ENCODE results near the gene CFAP99.

CFAP99 gene

DNA sequence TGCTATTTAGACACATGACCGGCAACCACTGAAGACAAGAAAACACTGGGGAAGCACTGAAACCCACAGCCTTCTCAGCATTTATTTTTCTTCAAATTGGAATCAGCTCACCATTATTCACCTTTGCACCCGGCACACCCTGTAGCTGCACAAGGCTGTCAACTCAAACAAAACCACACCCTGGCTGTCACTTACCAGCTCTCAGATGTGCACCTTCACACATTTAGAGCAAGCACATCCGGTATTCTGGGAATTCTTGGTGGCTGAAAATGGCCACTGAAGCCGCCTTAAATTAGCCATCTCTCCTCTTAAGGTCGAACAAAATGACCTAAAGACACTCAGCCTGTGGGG, 6.2 kb upstream of the CFAP99 start:
- DNase-seq (ENCODE audit: low spot score) = peak; percentile 79

DNA sequence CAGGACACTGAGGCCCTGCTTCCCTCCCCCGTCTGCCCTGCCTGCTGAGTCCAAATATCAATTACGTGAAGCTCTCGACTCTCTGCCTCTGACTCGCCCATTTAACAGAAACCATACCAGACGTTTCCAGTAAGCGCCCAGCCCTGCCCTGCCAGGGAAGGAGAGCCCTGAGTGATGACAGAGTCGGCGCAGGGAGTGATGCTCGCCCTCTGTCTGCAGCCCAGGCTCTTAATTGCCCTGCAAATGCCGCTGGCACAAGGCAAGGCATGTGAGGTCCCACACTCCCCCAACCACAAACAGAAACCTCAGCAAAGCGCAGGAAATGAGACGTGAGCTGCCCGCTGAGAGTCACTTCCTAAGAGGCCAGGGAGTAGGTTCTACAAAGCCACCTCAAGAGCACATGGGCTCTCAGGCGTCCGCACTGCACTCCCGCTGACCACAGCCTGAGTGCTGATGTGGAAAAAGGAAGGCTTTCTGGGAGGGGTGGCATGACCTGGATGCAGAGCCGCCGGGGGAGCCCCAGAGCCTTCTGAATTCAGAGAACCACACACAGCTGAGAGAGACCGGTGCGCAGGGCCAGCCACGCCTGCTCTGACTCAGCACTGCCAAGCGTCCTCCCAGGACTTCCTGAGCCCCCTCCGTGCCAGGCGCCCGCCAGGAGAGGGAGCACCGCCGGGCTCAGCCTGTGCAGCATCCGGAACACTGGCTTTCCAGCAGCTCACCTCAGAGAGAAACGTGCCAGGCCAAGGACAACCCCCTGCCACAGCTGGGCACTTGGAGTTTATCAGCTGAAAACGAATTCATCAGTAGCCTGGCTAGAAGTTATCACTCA, 5.7 kb upstream of the CFAP99 start:
- DNase-seq (ENCODE audit: low spot score) = peak; percentile 89

- no peak for DNase-seq (ENCODE audit: low spot score)
Observed at GRCh38 chr4:2413821-2414610, 4.7 kb upstream of the CFAP99 start.

GRCh38 chr4:2415213-2415612, 3.5 kb upstream of the CFAP99 start:
- no peak for DNase-seq (ENCODE audit: low spot score)

DNA sequence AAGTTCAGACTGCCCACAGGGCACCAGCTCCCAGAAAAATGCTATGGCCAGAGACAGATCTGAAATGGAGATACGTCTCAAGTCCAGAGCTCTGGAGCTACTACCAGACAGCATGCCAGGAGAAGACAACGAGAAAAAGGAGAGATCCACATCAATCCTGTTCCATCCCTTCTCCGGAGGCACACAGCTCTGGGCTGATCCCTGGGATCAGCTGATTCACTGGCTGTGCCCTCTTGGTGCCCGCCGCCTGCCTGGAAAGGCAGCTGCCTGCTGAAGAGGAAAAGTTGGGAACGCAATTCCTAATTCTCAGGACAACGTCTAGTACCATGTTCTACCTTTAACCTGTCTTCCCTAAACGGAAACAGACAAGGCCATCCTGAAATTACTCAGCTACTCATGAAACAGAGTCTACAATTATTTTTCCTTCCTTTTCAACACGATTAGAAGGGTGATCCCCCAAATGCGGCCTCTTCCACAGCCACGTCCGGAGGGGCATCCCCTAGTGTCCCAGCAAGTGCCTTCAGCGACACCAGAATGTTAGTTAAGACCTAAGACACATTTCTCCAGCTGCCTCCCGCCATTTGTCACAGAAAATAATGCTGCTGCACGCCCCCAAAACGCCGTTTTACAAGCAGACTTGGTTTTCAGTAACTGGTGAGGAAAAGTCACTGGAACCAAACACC, 2.7 kb upstream of the CFAP99 start:
- DNase-seq (ENCODE audit: low spot score) = no peak

- no peak for DNase-seq (ENCODE audit: low spot score)
Observed at GRCh38 chr4:2416564-2417225, 2.1 kb upstream of the CFAP99 start.

GRCh38 chr4:2417226-2417764, 1.5 kb upstream of the CFAP99 start:
- no peak for DNase-seq (ENCODE audit: low spot score)

- no peak for DNase-seq (ENCODE audit: low spot score)
Observed at GRCh38 chr4:2417765-2418649, 748 bp upstream of the CFAP99 start, which contains the start of gene ZFYVE28. TSS of gene ZFYVE28 (minus strand) at chr4:2418645. CDS start at chr4:2418323, 322 bp downstream.

DNA sequence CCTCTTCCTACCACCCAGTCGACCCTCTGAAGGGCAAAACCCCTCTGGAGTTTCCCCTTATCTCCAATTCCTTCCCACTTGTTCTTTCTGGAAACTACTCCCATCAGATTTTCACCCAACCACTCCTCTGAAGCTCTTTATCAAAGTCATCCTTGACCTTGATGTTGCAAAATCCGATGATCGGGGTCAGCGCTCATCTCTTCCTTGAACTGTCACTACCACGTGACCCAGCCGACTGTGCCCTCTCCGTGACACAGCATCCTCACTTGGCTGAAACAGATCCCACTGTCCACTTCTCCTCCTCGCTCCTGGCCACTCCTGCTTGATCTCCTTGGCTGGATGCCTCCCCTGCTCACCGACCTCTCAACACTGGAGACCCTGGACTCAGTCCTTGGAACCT, 1.1 kb downstream of the CFAP99 start:
- no peak for DNase-seq (ENCODE audit: low spot score)

DNA sequence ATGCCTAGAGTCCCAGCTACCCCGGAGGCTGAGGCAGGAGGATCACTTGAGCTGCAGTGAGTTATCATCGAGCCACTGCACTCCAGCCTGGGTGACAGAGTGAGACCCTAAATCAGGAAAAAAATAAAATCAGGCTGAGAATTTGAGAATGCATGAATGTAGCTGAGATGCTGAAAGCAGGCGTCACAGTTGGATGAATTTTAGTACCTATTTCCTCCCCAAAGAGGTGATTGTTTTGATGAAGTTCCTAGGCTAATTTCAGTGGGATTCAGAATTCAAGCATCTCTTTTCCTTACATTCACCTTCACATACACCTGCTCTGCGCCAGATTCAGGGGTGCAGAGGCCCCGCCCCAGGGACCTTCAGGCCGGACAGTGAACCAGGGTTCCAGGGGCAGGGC, 3.2 kb downstream of the CFAP99 start:
- no peak for DNase-seq (ENCODE audit: low spot score)

DNA sequence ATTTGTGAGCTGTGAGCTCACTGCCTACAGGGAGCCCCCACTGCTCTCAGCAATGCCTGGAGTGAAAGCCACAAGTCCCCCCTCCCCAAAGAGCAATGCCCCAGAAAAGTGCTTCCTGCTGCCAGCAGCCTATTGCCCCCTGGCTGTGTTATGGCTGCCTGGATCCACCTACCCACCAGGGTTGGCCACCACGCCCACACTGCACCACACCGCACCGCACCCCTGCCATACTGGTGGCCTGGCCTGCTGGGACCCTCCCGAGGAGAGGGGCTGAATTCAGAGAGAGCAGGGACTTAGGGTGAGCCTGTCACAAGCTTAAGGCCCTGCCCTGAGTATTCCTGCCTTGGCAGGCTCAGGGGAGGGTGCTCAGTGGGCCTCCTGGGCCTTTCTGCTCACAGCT, 4.3 kb downstream of the CFAP99 start:
- no peak for DNase-seq (ENCODE audit: low spot score)

DNA sequence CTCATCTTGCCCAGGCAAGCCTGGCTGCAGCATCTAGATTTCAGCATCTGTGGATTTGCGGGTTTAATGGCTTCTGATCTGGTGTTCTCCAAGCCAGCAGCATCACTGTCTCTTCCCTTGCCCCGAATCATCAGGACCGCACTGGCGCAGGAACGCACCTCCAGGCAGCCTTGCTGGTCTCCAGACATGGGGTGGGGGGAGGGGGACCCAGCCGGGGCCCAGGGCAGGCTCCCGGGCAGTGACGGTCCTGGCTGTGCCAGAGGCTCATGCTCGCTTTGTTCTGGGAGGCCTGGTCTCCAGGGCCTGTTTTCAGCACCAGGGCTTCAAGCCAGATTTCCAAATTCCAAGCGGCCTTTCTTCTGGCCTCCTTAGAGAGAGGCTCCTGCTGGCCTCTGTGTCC, 4.9 kb downstream of the CFAP99 start:
- no peak for DNase-seq (ENCODE audit: low spot score)

- DNase-seq (ENCODE audit: low spot score) = no peak
Observed at GRCh38 chr4:2424581-2424980, 5.8 kb downstream of the CFAP99 start.

GRCh38 chr4:2425386-2426068, 6.8 kb downstream of the CFAP99 start:
- DNase-seq (ENCODE audit: low spot score) = no peak

GRCh38 chr4:2426069-2426397, 7.3 kb downstream of the CFAP99 start:
- no peak for DNase-seq (ENCODE audit: low spot score)

DNA sequence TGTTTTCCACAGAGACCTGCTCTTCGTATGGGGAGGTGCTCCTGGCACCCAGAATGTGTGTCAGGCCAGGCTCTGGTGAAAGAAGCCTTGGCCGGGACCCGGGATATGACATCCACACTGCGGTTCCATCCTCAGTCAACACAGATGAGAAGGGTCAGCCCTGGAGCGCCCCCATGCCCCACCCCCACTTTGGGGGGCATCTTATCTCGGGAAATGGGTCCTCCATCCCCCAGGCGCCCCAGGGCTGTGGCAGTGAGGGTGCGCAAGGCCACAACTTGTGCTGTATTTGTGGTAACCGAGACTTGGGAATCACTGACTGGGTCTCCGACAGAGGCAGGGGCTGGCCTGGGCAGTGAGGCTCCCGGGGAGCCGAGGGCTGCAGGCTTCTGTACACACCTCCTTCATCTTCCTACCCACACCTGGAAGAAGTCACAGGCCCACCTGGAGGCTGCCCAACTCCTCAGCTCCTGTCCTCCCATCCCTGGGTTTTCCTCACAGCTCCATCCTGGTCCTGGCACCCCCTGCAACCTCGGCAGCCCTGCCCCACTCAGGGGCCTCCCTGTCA, 8.0 kb downstream of the CFAP99 start:
- no peak for DNase-seq (ENCODE audit: low spot score)

- DNase-seq (ENCODE audit: low spot score) = no peak
Observed at GRCh38 chr4:2427383-2428334, 8.9 kb downstream of the CFAP99 start.

DNA sequence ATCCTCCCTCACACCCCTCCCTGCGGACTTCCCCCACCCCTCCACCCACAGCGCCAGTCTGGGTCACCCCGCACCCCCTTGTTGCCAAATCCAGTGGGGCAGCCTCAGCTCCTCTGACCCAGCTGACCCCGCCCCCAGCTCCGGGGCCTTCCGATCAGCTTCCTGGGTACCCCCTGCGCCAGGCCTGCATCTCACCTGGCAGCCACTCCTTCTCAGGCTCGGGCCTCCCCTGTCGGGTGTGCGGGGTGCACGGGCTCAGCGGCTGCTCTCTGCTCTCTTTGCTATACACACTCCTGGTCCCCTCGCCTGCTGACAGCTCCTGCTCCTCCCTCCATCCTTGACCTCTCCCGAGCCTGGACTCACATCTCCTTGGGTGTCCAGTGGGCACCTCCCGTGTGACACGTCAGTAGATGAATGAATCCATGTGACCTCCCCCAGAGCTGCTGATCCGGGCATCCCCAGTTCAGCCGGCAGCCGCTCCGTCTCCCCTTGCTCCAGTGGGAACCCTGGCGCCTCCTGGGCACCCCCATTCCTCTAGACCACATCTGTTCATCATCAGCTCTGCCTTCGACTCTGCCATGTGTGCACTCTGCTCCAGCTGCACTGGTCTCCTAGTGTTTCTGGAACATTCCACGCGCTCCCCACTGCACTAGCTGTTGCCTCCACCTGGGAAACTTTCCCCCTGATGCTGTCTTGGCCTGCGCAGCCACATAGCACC, 9.9 kb downstream of the CFAP99 start:
- no peak for DNase-seq (ENCODE audit: low spot score)

Data from CD4-positive, alpha-beta T cell treated with Interleukin-6 at 100 ng/mL for 8 hours (primary cell).